Smooth muscle cell (in vitro differentiated cells): Measurements from ENCODE around the gene TXNDC2. TPM values are rescaled to one million over a fixed set of nuclear protein-coding genes. Genes with fewer than 3 reads are reported as not detected.
A peak's percentile ranks its signal among the peaks of the same experiment; 100 is the strongest.

Experiments
- DNase-seq: peaks from one replicate; lab custom pipeline; 2025; ENCODE audit not compliant: unreplicated experiment; lab: John Stamatoyannopoulos, UW
- H2AFZ ChIP-seq: fragments of 200-600 bp; sonication (generic); 2 replicates; pipeline ENCODE4 v1.6.0; 2016; ENCODE audit warnings: antibody characterized with exemption, low read depth, mild to moderate bottlenecking
- H3F3A ChIP-seq: fragments of 200-600 bp; sonication (generic); 2 replicates; pipeline ENCODE4 v1.6.0; 2017; ENCODE audit warnings: antibody characterized with exemption, low read depth
- H3K27ac ChIP-seq: fragments of 200-600 bp; sonication (generic); 2 replicates; pipeline ENCODE4 v1.5.1; 2016; ENCODE audit warnings: low read depth, mild to moderate bottlenecking
- H3K27me3 ChIP-seq: fragments of 200-600 bp; sonication (generic); 2 replicates; pipeline ENCODE4 v1.6.1; 2016; ENCODE audit warnings: low read depth, mild to moderate bottlenecking
- H3K36me3 ChIP-seq: fragments of 200-600 bp; sonication (generic); 2 replicates; pipeline ENCODE4 v1.5.1; 2016; ENCODE audit warnings: low read depth
- H3K4me1 ChIP-seq: fragments of 200-600 bp; sonication (generic); 2 replicates; pipeline ENCODE4 v1.5.1; 2016; ENCODE audit warnings: low read depth
- H3K4me2 ChIP-seq: fragments of 200-600 bp; sonication (generic); 2 replicates; pipeline ENCODE4 v1.6.0; 2016; ENCODE audit warnings: mild to moderate bottlenecking
- H3K4me3 ChIP-seq: fragments of 200-600 bp; sonication (generic); 2 replicates; pipeline ENCODE4 v1.5.1; 2016; ENCODE audit warnings: mild to moderate bottlenecking
- H3K79me2 ChIP-seq: fragments of 200-600 bp; sonication (generic); 2 replicates; pipeline ENCODE4 v1.6.0; 2016; ENCODE audit warnings: low read depth, mild to moderate bottlenecking
- H3K9ac ChIP-seq: fragments of 200-600 bp; sonication (generic); 2 replicates; pipeline ENCODE4 v1.6.0; 2016; ENCODE audit warnings: low read depth
- H3K9me3 ChIP-seq: fragments of 200-600 bp; sonication (generic); replicated peaks from 2 replicates; pipeline ENCODE4 v1.5.1; 2016; ENCODE audit warnings: low read depth
- H4K20me1 ChIP-seq: fragments of 200-600 bp; sonication (generic); 2 replicates; pipeline ENCODE4 v1.6.0; 2016; ENCODE audit warnings: low read depth
- WGBS: methylation state at CpG from one replicate; pipeline ENCODE4 v1.1.7; 2016; ENCODE audit warnings: low lambda C conversion rate; 5-methylcytosine and 5-hydroxymethylcytosine counted together
- polyA plus RNA-seq: library from polyadenylated mRNA; unstranded; fragments of >200 nt; fragmentation: Nextera tagmentation; extraction: Ambion mirVana; gene quantifications from 2 replicates; pipeline ENCODE4 v1.2.1, GENCODE V29; 2016
- total RNA-seq: library from RNA; depleted of rRNA; stranded (reverse); fragments of >200 nt; gene quantifications from 2 replicates; pipeline ENCODE4 v1.2.3, GENCODE V29; 2014
- TF ChIP-seq, protein P1 (sequence below): fragments of 200-600 bp; sonication (generic); IDR thresholded peaks from 2 replicates; pipeline ENCODE4 v1.5.1; 2017; ENCODE audit warnings: borderline replicate concordance, mild to moderate bottlenecking, antibody characterized with exemption; ENCODE audit not compliant: insufficient read depth, poor library complexity, severe bottlenecking

Gene TXNDC2
- total and polyA plus RNA-seq, 2 experiments from 2014 or later = 0.58 TPM; not detected in 1

GRCh38 chr18:9872823-9873222 is 12.9 kb upstream of the TXNDC2 start:
- no peak overlapping the region for H3K4me2 ChIP-seq
- H3F3A ChIP-seq = peaks cover 27% of the 10 kb centered on the region
- no peaks in the 10 kb centered on the region for H3K27me3 ChIP-seq
- H4K20me1 ChIP-seq = no peaks in the 10 kb centered on the region
- H3K36me3 ChIP-seq = no peaks in the 10 kb centered on the region
- TF ChIP-seq, protein P1, sequence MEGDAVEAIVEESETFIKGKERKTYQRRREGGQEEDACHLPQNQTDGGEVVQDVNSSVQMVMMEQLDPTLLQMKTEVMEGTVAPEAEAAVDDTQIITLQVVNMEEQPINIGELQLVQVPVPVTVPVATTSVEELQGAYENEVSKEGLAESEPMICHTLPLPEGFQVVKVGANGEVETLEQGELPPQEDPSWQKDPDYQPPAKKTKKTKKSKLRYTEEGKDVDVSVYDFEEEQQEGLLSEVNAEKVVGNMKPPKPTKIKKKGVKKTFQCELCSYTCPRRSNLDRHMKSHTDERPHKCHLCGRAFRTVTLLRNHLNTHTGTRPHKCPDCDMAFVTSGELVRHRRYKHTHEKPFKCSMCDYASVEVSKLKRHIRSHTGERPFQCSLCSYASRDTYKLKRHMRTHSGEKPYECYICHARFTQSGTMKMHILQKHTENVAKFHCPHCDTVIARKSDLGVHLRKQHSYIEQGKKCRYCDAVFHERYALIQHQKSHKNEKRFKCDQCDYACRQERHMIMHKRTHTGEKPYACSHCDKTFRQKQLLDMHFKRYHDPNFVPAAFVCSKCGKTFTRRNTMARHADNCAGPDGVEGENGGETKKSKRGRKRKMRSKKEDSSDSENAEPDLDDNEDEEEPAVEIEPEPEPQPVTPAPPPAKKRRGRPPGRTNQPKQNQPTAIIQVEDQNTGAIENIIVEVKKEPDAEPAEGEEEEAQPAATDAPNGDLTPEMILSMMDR = no peak
- no peaks in the 10 kb centered on the region for H3K79me2 ChIP-seq
- no peak for DNase-seq
- H3K9ac ChIP-seq = no peak overlapping the region
- H3K27ac ChIP-seq = no peak overlapping the region
- H3K4me3 ChIP-seq = no peak overlapping the region
- H3K9me3 ChIP-seq = no peaks in the 10 kb centered on the region
- no peak overlapping the region for H2AFZ ChIP-seq
- peaks cover 28% of the 10 kb centered on the region for H3K4me1 ChIP-seq

DNA sequence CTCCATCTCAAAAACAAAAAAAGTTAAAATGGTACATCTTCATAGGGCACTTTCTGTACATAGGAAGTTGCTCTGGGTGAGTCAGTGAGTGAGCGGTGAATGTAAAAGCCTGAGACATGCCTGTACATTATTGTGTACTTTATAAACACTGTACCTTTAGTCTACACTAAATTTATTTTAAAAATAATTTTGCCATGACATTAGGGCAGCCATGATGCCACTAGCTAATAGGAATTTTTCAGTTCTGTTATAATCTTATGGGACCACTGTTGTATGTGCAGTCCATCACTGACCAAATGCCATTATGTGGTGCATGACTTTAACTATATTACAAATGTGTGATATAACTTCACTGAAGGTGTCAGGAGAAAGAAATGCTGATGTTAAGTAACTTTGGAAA is 11.0 kb upstream of the TXNDC2 start:
- no peak overlapping the region for H3K27ac ChIP-seq
- 54% methylated on average over 1 of the region's 1 CpG for WGBS
- peaks cover 26% of the 10 kb centered on the region for H3K4me1 ChIP-seq
- no peak for DNase-seq
- no peaks in the 10 kb centered on the region for H4K20me1 ChIP-seq
- H3K9ac ChIP-seq = no peak overlapping the region
- TF ChIP-seq, protein P1 = no peak
- peaks cover 3% of the 10 kb centered on the region for H3K79me2 ChIP-seq
- no peak overlapping the region for H3K4me3 ChIP-seq
- H3K9me3 ChIP-seq = no peaks in the 10 kb centered on the region
- H2AFZ ChIP-seq = no peak overlapping the region
- H3K4me2 ChIP-seq = no peak overlapping the region
- H3K36me3 ChIP-seq = no peaks in the 10 kb centered on the region
- no peaks in the 10 kb centered on the region for H3K27me3 ChIP-seq
- peaks cover 21% of the 10 kb centered on the region for H3F3A ChIP-seq

GRCh38 chr18:9876212-9876866 is 9.4 kb upstream of the TXNDC2 start:
- TF ChIP-seq, protein P1 = no peak
- no peak for DNase-seq
- H3F3A ChIP-seq = peaks cover 12% of the 10 kb centered on the region
- no peaks in the 10 kb centered on the region for H4K20me1 ChIP-seq
- H3K36me3 ChIP-seq = no peaks in the 10 kb centered on the region
- H2AFZ ChIP-seq = no peak overlapping the region
- no peaks in the 10 kb centered on the region for H3K9me3 ChIP-seq
- no peaks in the 10 kb centered on the region for H3K27me3 ChIP-seq
- 81% methylated on average over 2 of the region's 2 CpGs for WGBS
- peak overlapping the region; percentile 86 for H3K27ac ChIP-seq
- H3K4me1 ChIP-seq = peaks cover 17% of the 10 kb centered on the region
- H3K9ac ChIP-seq = peak overlapping the region; percentile 71
- H3K79me2 ChIP-seq = peaks cover 3% of the 10 kb centered on the region
- peak overlapping the region; percentile 84 for H3K4me2 ChIP-seq
- H3K4me3 ChIP-seq = peak overlapping the region; percentile 36
